Smooth muscle cell (in vitro differentiated cells): ENCODE results near the gene NBEA. TPM values are rescaled to one million over a fixed set of nuclear protein-coding genes. Genes with fewer than 3 reads are reported as not detected.

Source experiments
- DNase-seq: peaks from one replicate; lab custom pipeline; 2025; ENCODE audit not compliant: unreplicated experiment; lab: John Stamatoyannopoulos, UW
- H2AFZ ChIP-seq: fragments of 200-600 bp; sonication (generic); 2 replicates; pipeline ENCODE4 v1.6.0; 2016; ENCODE audit warnings: antibody characterized with exemption, low read depth, mild to moderate bottlenecking
- H3F3A ChIP-seq: fragments of 200-600 bp; sonication (generic); 2 replicates; pipeline ENCODE4 v1.6.0; 2017; ENCODE audit warnings: antibody characterized with exemption, low read depth
- H3K27ac ChIP-seq: fragments of 200-600 bp; sonication (generic); 2 replicates; pipeline ENCODE4 v1.5.1; 2016; ENCODE audit warnings: low read depth, mild to moderate bottlenecking
- H3K27me3 ChIP-seq: fragments of 200-600 bp; sonication (generic); 2 replicates; pipeline ENCODE4 v1.6.1; 2016; ENCODE audit warnings: low read depth, mild to moderate bottlenecking
- H3K36me3 ChIP-seq: fragments of 200-600 bp; sonication (generic); 2 replicates; pipeline ENCODE4 v1.5.1; 2016; ENCODE audit warnings: low read depth
- H3K4me1 ChIP-seq: fragments of 200-600 bp; sonication (generic); 2 replicates; pipeline ENCODE4 v1.5.1; 2016; ENCODE audit warnings: low read depth
- H3K4me2 ChIP-seq: fragments of 200-600 bp; sonication (generic); 2 replicates; pipeline ENCODE4 v1.6.0; 2016; ENCODE audit warnings: mild to moderate bottlenecking
- H3K4me3 ChIP-seq: fragments of 200-600 bp; sonication (generic); 2 replicates; pipeline ENCODE4 v1.5.1; 2016; ENCODE audit warnings: mild to moderate bottlenecking
- H3K79me2 ChIP-seq: fragments of 200-600 bp; sonication (generic); 2 replicates; pipeline ENCODE4 v1.6.0; 2016; ENCODE audit warnings: low read depth, mild to moderate bottlenecking
- H3K9ac ChIP-seq: fragments of 200-600 bp; sonication (generic); 2 replicates; pipeline ENCODE4 v1.6.0; 2016; ENCODE audit warnings: low read depth
- H3K9me3 ChIP-seq: fragments of 200-600 bp; sonication (generic); replicated peaks from 2 replicates; pipeline ENCODE4 v1.5.1; 2016; ENCODE audit warnings: low read depth
- H4K20me1 ChIP-seq: fragments of 200-600 bp; sonication (generic); 2 replicates; pipeline ENCODE4 v1.6.0; 2016; ENCODE audit warnings: low read depth
- WGBS: methylation state at CpG from one replicate; pipeline ENCODE4 v1.1.7; 2016; ENCODE audit warnings: low lambda C conversion rate; 5-methylcytosine and 5-hydroxymethylcytosine counted together
- polyA plus RNA-seq: library from polyadenylated mRNA; unstranded; fragments of >200 nt; fragmentation: Nextera tagmentation; extraction: Ambion mirVana; gene quantifications from 2 replicates; pipeline ENCODE4 v1.2.1, GENCODE V29; 2016
- total RNA-seq: library from RNA; depleted of rRNA; stranded (reverse); fragments of >200 nt; gene quantifications from 2 replicates; pipeline ENCODE4 v1.2.3, GENCODE V29; 2014
- TF ChIP-seq, protein P1 (sequence below): fragments of 200-600 bp; sonication (generic); IDR thresholded peaks from 2 replicates; pipeline ENCODE4 v1.5.1; 2017; ENCODE audit warnings: borderline replicate concordance, mild to moderate bottlenecking, antibody characterized with exemption; ENCODE audit not compliant: insufficient read depth, poor library complexity, severe bottlenecking

NBEA gene
- total and polyA plus RNA-seq, 2 experiments from 2014 or later, result 3.6 to 11.7 TPM

DNA sequence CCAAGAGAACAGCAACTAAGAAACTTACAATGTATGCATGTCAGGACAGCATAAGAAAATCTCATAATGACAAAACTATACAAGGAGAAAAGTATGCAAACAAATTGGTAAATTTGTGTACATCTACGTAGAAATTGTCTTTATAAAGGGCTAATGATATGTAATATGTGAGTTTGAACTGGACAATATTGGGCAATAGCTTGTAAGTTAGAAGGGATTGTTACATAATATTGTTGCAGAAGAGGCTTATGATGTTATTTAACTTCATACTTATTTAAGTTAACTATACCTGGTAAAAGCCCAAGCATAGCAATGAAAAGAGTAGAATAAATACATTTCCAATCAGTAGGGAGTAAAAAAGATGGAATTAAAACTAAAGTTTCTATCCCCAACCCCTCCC lies 400.4 kb downstream of the NBEA start:
- Histone ChIP-seq H3K4me2 (no peak overlapping the region), H3K27ac (no peak overlapping the region)
- WGBS, result 95% methylated on average over 1 of the region's 1 CpG

DNA sequence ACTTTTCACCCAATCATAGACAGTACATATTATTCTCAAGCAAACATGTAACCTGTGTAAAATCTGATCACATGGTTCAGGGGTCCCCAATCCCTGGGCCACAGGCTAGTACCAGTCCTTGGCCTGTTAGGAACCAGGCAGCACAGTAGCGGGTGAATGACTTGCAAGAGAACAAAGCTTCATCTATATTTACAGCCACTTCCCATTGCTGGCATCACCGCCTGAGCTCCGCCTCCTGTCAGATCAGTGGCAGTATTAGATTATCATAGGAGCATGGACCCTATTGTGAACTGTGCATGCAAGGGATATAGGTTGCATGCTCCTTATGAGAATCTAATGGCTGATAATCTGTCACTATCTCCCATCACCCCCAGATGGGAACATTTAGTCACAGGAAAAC lies 401.3 kb downstream of the NBEA start:
- H3K4me2 ChIP-seq, result no peak overlapping the region
- H4K20me1 ChIP-seq, result no peaks in the 10 kb centered on the region
- no peaks in the 10 kb centered on the region for H3K79me2 ChIP-seq
- no peak for DNase-seq
- H3K36me3 ChIP-seq, result no peaks in the 10 kb centered on the region
- H3K4me3 ChIP-seq, result no peak overlapping the region
- H3K9me3 ChIP-seq, result no peaks in the 10 kb centered on the region
- no peak overlapping the region for H3K9ac ChIP-seq
- H3F3A ChIP-seq, result no peaks in the 10 kb centered on the region
- 92% methylated on average over 3 of the region's 3 CpGs for WGBS
- H3K4me1 ChIP-seq, result no peaks in the 10 kb centered on the region
- TF ChIP-seq, protein P1, sequence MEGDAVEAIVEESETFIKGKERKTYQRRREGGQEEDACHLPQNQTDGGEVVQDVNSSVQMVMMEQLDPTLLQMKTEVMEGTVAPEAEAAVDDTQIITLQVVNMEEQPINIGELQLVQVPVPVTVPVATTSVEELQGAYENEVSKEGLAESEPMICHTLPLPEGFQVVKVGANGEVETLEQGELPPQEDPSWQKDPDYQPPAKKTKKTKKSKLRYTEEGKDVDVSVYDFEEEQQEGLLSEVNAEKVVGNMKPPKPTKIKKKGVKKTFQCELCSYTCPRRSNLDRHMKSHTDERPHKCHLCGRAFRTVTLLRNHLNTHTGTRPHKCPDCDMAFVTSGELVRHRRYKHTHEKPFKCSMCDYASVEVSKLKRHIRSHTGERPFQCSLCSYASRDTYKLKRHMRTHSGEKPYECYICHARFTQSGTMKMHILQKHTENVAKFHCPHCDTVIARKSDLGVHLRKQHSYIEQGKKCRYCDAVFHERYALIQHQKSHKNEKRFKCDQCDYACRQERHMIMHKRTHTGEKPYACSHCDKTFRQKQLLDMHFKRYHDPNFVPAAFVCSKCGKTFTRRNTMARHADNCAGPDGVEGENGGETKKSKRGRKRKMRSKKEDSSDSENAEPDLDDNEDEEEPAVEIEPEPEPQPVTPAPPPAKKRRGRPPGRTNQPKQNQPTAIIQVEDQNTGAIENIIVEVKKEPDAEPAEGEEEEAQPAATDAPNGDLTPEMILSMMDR, result no peak
- H2AFZ ChIP-seq, result no peak overlapping the region
- no peaks in the 10 kb centered on the region for H3K27me3 ChIP-seq
- no peak overlapping the region for H3K27ac ChIP-seq

More for the DNA sequence above, 400.4 kb downstream of the NBEA start:
- no peaks in the 10 kb centered on the region for H3K9me3 ChIP-seq
- H3K4me1 ChIP-seq, result no peaks in the 10 kb centered on the region
- no peak overlapping the region for H3K4me3 ChIP-seq
- TF ChIP-seq, protein P1, result no peak
- no peaks in the 10 kb centered on the region for H3K36me3 ChIP-seq
- no peak for DNase-seq
- H3K9ac ChIP-seq, result no peak overlapping the region
- no peak overlapping the region for H2AFZ ChIP-seq
- no peaks in the 10 kb centered on the region for H3F3A ChIP-seq
- no peaks in the 10 kb centered on the region for H4K20me1 ChIP-seq
- no peaks in the 10 kb centered on the region for H3K27me3 ChIP-seq
- H3K79me2 ChIP-seq, result no peaks in the 10 kb centered on the region

DNA sequence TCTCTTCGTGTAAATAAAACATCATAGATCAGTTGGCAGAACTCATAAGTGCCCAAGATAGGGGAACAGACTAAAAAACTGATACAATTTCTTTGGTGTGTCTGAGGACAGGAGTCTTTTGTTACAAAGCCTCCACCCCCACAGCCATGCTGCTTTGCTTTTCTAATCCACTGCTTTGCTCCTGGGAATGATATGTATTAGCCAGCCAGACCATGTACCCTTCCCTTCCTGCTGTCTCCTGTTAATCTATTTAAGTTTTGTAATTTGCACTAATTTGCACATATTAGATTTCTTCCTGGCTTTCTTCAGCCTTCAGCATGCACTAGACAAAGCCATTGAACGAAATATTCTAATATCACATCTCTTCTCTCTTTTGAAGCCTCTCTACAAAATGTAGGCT lies 403.9 kb downstream of the NBEA start:
- no peak for DNase-seq
- 71% methylated on average over 2 of the region's 2 CpGs for WGBS
- no peaks in the 10 kb centered on the region for H3K36me3 ChIP-seq

DNA sequence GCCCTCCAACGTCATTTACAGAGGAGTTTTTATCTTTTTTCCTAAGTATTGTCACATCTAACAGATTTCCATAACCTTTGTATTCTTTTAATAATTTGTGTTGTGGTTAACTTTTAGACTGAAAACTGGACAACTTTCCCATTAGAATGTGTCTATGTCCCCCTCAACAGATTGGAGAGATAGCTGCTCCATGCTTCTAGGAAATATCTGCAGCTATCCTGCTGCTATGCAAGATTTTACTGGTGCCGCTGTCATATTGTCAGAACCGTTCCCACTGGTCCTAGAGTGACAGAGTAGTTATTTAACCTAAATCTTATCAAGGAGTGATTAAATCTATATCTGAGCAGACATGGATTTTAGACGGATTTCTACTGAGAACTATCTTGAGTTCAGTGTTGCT lies 404.4 kb downstream of the NBEA start:
- TF ChIP-seq, protein P1, result no peak
- Histone ChIP-seq H3K9ac (no peak overlapping the region), H3K4me1 (no peaks in the 10 kb centered on the region), H3F3A (no peaks in the 10 kb centered on the region), H3K27me3 (no peaks in the 10 kb centered on the region), H3K27ac (no peak overlapping the region), H3K4me3 (no peak overlapping the region), H4K20me1 (no peaks in the 10 kb centered on the region), H3K36me3 (no peaks in the 10 kb centered on the region), H3K79me2 (no peaks in the 10 kb centered on the region), H3K4me2 (no peak overlapping the region), H3K9me3 (no peaks in the 10 kb centered on the region), H2AFZ (no peak overlapping the region)
- WGBS, result 74% methylated on average over 4 of the region's 4 CpGs
- no peak for DNase-seq

More for the DNA sequence above, 403.9 kb downstream of the NBEA start:
- TF ChIP-seq, protein P1, result no peak
- H3K9me3 ChIP-seq, result no peaks in the 10 kb centered on the region
- no peak overlapping the region for H2AFZ ChIP-seq
- H3K4me2 ChIP-seq, result no peak overlapping the region
- no peak overlapping the region for H3K4me3 ChIP-seq
- H3K27ac ChIP-seq, result no peak overlapping the region
- H4K20me1 ChIP-seq, result no peaks in the 10 kb centered on the region
- H3K4me1 ChIP-seq, result no peaks in the 10 kb centered on the region
- H3K9ac ChIP-seq, result no peak overlapping the region
- H3K79me2 ChIP-seq, result no peaks in the 10 kb centered on the region
- no peaks in the 10 kb centered on the region for H3K27me3 ChIP-seq
- no peaks in the 10 kb centered on the region for H3F3A ChIP-seq
